ENCODE results near the gene EIF4A2. TPM values are rescaled to one million over a fixed set of nuclear protein-coding genes. Genes with fewer than 3 reads are reported as not detected.

EIF4A2 gene
- total and polyA plus RNA-seq, 11 donors: 255 to 496 (median 358) TPM

GRCh38 chr3:186826410-186826975 lies 43.1 kb downstream of the EIF4A2 start:
- no peaks in the 10 kb centered on the region for H3K9me3 ChIP-seq
- ATAC-seq (peak; percentile 16 to 27 (median 24)), DNase-seq (no peak)
- H3K27ac ChIP-seq: peak overlapping the region in 1 of 12 donors; percentile 46
- TF ChIP-seq, protein P1, sequence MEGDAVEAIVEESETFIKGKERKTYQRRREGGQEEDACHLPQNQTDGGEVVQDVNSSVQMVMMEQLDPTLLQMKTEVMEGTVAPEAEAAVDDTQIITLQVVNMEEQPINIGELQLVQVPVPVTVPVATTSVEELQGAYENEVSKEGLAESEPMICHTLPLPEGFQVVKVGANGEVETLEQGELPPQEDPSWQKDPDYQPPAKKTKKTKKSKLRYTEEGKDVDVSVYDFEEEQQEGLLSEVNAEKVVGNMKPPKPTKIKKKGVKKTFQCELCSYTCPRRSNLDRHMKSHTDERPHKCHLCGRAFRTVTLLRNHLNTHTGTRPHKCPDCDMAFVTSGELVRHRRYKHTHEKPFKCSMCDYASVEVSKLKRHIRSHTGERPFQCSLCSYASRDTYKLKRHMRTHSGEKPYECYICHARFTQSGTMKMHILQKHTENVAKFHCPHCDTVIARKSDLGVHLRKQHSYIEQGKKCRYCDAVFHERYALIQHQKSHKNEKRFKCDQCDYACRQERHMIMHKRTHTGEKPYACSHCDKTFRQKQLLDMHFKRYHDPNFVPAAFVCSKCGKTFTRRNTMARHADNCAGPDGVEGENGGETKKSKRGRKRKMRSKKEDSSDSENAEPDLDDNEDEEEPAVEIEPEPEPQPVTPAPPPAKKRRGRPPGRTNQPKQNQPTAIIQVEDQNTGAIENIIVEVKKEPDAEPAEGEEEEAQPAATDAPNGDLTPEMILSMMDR (IDR thresholded peaks at IDR 0.05): no peak
- TF ChIP-seq POLR2A (IDR thresholded peaks at IDR 0.05): no peak
- WGBS, 4 donors: 15 to 33% (median 25%) methylated on average over 14 of the region's 14 CpGs
- peak overlapping the region; percentile 47 to 88 (median 63) for H3K4me3 ChIP-seq
- intact Hi-C loops (cut with DNase I): no loop called here
- no peaks in the 10 kb centered on the region for H3K36me3 ChIP-seq
- peaks cover 0 to 23% (median 11%) of the 10 kb centered on the region in 12 donors for H3K4me1 ChIP-seq
- H3K27me3 ChIP-seq: peaks cover 10 to 64% (median 42%) of the 10 kb centered on the region in 9 donors

GRCh38 chr3:186826976-186827857 lies 43.8 kb downstream of the EIF4A2 start:
- intact Hi-C loops (cut with DNase I): no loop called here
- H3K27ac ChIP-seq: peak overlapping the region in 5 of 12 donors; percentile 46 to 65 (median 60)
- peaks cover 0 to 24% (median 11%) of the 10 kb centered on the region in 12 donors for H3K4me1 ChIP-seq
- H3K27me3 ChIP-seq: peaks cover 10 to 67% (median 42%) of the 10 kb centered on the region in 9 donors
- peak overlapping the region; percentile 47 to 88 (median 63) for H3K4me3 ChIP-seq
- peak; percentile 79 to 92 (median 84) for DNase-seq
- H3K36me3 ChIP-seq: no peaks in the 10 kb centered on the region
- H3K9me3 ChIP-seq: no peaks in the 10 kb centered on the region
- peak; percentile 8 to 71 for TF ChIP-seq POLR2A (IDR thresholded peaks at IDR 0.05)
- TF ChIP-seq, protein P1 (IDR thresholded peaks at IDR 0.05): no peak
- 2 to 16% (median 3%) methylated on average over 14 to 80 of the region's 80 CpGs for whole genome bisulfite sequencing, 4 donors
- peak; percentile 77 to 97 (median 94) for ATAC-seq

DNA sequence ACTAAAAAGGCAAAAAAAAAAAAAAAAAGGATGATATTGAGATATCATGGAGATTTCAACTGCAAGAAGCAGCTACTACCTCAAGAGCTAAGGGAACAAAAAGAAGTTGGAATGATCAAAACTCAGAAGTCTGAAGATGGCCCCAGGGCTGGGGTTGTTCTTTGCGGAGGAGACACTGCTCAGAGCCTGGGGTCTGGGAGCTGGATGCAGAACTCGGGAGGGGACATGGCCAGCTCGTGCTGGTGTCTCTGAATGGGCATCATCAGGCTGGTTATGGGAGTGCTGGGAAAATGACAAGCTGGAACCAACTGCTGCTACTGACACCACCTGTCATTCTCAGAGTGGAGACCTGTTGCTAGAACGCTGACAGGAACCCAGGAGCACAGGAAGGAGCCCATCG lies 45.0 kb downstream of the EIF4A2 start:
- DNase-seq (no peak), ATAC-seq (no peak)
- no peak overlapping the region for H3K27ac ChIP-seq
- H3K36me3 ChIP-seq: no peaks in the 10 kb centered on the region
- H3K4me3 ChIP-seq: no peak overlapping the region
- intact Hi-C loops (cut with DNase I): no loop called here
- H3K27me3 ChIP-seq: peaks cover 10 to 75% (median 42%) of the 10 kb centered on the region in 9 donors
- 17 to 32% (median 26%) methylated on average over 3 to 5 of the region's 5 CpGs for WGBS, 4 donors
- H3K9me3 ChIP-seq: no peaks in the 10 kb centered on the region
- TF ChIP-seq POLR2A (IDR thresholded peaks at IDR 0.05): no peak
- peaks cover 0 to 29% (median 11%) of the 10 kb centered on the region in 12 donors for H3K4me1 ChIP-seq

DNA sequence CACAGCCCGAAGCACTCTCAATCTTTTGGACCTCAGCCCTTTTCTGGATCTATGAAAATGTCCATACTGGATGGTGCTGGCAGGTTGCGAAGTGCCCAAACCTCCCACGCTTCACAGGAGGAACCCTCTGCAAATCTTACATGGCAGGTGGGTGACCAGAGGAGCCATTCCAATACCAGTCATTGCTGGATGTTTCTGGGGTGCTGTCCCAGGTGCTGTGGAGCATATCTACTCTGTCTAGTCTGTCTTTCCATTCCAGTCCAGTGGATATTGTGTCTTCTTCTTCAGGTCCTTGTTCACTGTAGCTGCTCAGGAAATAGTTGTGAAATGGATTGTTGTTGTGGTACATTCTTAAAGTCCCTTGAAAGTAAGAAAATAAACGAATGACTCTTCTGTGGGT lies 48.4 kb downstream of the EIF4A2 start:
- H3K4me3 ChIP-seq: no peak overlapping the region
- DNase-seq (no peak), ATAC-seq (no peak)
- H3K9me3 ChIP-seq: no peaks in the 10 kb centered on the region
- no peak for TF ChIP-seq POLR2A (IDR thresholded peaks at IDR 0.05)
- TF ChIP-seq, protein P1 (IDR thresholded peaks at IDR 0.05): no peak
- H3K4me1 ChIP-seq: peaks cover 0 to 13% (median 4%) of the 10 kb centered on the region in 12 donors
- intact Hi-C loops (cut with DNase I): no loop called here
- H3K27me3 ChIP-seq: peaks cover 10 to 59% (median 35%) of the 10 kb centered on the region in 9 donors
- WGBS, 4 donors: 60 to 85% (median 71%) methylated on average over 4 of the region's 4 CpGs
- H3K36me3 ChIP-seq: no peaks in the 10 kb centered on the region
- H3K27ac ChIP-seq: no peak overlapping the region
